ENCODE data around the gene ARHGAP29.

DNA sequence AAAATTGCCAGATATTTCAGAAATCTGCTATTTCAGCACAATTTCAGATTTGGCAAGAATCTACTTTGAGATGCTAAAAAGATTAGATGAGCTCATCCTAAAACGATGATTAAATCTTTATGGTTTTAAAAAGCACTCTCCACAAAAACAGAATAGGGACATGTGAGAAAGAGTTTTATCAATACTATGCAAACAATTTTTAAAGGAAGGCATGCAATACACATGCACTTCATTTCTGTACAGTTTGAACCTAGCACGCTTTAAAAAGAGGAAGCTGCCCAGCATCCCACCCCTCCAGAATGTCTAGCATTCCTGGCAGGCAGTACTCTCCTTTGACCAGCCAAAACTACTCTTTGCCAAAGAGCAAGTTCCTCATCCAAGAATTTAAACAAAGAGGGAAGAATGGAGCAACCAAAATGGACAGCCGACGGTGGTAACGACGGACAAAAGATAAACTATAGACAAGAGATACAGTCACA, 1.3 kb downstream of the ARHGAP29 start:
- TF ChIP-seq, protein P1, sequence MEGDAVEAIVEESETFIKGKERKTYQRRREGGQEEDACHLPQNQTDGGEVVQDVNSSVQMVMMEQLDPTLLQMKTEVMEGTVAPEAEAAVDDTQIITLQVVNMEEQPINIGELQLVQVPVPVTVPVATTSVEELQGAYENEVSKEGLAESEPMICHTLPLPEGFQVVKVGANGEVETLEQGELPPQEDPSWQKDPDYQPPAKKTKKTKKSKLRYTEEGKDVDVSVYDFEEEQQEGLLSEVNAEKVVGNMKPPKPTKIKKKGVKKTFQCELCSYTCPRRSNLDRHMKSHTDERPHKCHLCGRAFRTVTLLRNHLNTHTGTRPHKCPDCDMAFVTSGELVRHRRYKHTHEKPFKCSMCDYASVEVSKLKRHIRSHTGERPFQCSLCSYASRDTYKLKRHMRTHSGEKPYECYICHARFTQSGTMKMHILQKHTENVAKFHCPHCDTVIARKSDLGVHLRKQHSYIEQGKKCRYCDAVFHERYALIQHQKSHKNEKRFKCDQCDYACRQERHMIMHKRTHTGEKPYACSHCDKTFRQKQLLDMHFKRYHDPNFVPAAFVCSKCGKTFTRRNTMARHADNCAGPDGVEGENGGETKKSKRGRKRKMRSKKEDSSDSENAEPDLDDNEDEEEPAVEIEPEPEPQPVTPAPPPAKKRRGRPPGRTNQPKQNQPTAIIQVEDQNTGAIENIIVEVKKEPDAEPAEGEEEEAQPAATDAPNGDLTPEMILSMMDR (conservative IDR thresholded peaks at IDR 0.05; ENCODE audit: low read depth, low read length) = no peak
- TF ChIP-seq EZH2phosphoT487 (IDR thresholded peaks at IDR 0.05; ENCODE audit: borderline replicate concordance, low read length) (no peak), EZH2 (IDR thresholded peaks at IDR 0.05; ENCODE audit: low read length, unreplicated experiment) (no peak)
